Cardiac septum (tissue), 1 donor: ENCODE results near the gene MYORG. TPM values are rescaled to one million over a fixed set of nuclear protein-coding genes. Genes with fewer than 3 reads are reported as not detected.
"Not testable (repeated sequence)": the region's sequence is repeated elsewhere in the genome, so short reads cannot be mapped to it uniquely, and the experiment has no call there.

Source experiments
- DNase-seq: peaks from one replicate; pipeline ENCODE4 v3.0.0-alpha.2; 2020; ENCODE audit warnings: low spot score
- intact Hi-C: fragments of 100-400 bp; cut with DNase I; formaldehyde crosslinking; loops from one replicate; pipeline ENCODE4 v1.14.0; 2022
- total RNA-seq: library from RNA; stranded (reverse); fragmentation: NEBNext Ultra II Directional; extraction: Animal tissue kit (Norgen Biotek cat#: 25700); gene quantifications from one replicate; pipeline ENCODE4 v1.2.1, GENCODE V29; 2021
- donor health status: DM: no; HTN: no; CAD: no.

The MYORG gene
- total RNA-seq, 1 donor from 2014 or later: 9.7 TPM

DNA sequence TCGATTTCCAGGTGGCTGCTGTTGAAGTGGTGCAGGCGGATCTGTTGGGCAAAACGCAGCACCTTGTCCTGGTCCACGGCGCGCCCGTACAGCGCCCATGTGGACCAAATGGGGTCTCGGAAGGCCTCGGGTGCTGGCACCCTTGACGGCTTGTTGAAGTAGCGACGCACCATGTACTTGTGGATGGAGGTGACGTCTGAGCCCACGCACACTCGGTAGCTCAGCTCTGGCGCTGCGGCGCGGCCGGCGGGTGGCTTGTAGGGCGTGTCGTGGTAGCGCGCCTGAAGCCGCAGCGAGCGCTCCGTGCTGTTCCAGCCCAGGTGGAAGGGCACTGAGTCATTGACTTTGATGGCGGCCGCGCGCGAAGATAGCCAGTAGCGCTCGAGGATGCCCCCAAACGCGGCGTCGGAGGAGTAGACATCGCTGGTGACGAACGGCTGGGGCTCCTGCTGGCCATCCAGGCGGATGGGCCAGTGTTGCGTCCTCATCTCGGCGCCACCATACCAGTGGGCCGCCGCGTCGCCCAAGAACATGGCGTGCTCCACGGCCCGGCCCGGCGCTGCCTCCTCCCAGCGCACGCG, 4.7 kb downstream of the MYORG start:
- DNase-seq: no peak
- intact Hi-C loops: no loop called here

DNA sequence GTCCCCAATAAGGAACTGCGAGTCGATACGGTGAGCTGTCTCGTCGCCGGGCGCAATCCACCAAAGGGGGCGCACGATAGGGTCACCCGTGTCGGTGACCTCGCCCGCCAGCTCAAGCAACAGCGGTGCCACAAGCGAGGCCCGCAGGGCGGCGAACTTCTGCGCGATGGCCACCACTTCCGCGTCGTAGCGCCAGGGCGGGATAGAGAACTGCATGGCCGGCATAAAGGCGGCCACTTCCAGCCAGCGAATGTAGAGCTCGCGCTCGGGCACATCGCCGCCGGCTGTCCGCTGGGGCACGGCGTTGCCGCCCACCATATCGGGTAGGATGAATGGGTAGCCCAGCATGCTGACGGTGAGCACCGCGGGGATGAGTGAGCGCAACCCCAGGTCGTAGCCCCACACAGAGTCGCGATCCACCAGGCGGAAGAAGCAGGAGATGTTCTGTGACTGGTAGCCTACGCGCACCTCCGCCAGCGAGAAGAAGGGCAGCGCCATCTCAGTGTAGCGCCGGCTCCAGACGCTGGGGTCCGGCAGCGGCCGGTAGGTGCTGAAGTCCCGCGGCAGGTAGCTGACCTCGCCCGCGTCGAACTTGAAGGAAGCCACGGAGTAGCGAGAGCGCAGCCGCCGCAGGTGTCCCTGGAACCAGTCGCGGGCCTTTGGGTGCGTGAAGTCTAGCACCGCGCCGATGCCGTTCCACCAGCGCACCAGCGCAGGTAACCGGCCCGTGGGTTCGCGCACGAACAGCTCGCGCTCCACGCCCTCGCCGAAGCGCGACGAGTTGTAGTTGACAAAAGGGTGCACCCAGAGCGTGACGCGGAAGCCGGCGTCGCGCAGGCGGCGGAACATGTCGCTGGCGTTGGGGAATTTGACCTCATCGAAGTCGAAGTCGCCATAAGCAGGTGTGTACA, 5.5 kb downstream of the MYORG start:
- intact Hi-C loops: no loop called here
- no peak for DNase-seq

- intact Hi-C loops: no loop called here
Measured at GRCh38 chr9:34370335-34370969, 6.2 kb downstream of the MYORG start.

DNA sequence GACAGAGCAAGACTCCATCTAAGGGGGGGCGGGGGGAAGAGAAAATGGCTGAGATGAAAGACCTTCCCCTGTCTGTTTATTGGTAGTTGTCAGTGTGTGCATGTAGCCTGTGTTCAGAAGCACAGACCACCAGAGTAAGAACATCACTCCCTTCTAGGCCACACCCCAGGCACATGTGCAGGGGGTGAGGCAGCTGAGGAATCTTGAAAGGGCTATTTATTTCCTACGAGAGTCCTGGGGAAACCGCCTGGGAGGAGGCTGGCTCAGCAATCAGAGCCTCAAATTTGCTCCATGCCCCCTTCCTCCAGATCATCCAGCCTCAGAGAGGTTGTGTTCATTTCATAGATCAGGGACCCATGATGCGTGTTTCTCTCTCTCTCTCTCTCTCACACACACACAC, 7.1 kb downstream of the MYORG start:
- intact Hi-C loops: no loop called here
- DNase-seq: no peak

More at GRCh38 chr9:34370335-34370969, 6.2 kb downstream of the MYORG start:
- DNase-seq: no peak

- intact Hi-C loops, DNase-seq: not testable (repeated sequence)
Measured at GRCh38 chr9:34368796-34369195, 7.9 kb downstream of the MYORG start.

GRCh38 chr9:34367751-34368410, 8.8 kb downstream of the MYORG start:
- intact Hi-C loops, DNase-seq: not testable (repeated sequence)

DNA sequence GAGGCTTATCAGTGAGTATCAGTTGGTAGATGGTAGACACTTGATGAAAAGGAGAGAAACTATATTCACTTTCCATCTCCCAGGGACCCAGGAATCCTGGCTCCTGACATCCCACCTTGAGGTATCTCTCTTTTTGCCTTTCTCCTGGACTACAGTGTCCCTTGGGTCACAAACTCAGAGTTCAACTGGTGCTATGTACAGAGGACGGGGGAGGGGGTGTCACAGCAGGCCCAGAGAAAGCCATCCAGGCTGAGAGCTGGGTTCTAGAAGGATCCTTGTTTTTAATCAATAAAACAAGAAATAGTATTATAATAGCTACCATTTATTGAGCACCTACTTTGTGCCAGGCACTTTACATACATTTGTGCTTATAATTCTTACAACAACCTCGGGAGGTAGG, 10.3 kb downstream of the MYORG start:
- no peak for DNase-seq
- intact Hi-C loops: no loop called here

DNA sequence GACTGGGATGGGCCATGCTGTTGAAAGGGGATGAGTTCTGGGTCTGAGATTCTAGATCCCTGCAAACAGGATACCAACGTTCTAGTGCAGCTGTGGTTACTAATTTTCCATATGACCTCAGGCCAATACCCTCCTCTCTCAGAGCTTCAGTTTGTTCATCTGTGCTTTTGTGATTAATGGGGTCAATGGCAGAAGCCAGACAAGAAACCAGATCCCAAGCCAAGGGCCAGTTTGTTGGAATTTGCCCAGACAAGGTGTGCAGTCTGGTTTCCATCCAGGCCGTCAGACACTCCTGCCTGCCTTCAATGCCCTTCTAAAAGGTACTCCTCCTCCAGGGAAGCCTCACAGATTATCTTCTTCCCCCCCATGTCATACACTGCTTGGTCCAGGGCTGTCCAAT, 11.4 kb downstream of the MYORG start:
- intact Hi-C loops: no loop called here
- DNase-seq: no peak

GRCh38 chr9:34363619-34364351, 12.9 kb downstream of the MYORG start:
- intact Hi-C loops: no loop called here
- DNase-seq: no peak

- no peak for DNase-seq
- intact Hi-C loops: no loop called here
Measured at GRCh38 chr9:34362614-34363214, 14.0 kb downstream of the MYORG start.

DNA sequence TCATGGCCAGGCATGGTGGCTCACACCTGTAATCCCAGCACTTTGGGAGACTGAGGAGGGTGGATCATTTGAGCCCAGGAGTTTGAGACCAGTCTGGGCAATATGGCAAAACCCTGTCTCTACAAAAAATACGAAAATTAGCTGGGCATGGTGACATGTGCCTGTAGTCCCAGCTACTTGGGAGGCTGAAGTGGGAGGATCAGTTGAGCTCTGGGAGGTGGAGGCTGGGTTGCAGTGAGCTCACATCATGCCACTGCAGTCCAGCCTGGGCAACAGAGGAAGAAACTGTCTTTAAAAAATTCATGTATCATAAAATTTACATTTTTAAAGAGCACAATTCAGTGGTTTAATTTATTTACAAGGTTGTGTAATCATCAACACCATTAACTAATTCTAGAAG, 23.7 kb downstream of the MYORG start:
- DNase-seq, intact Hi-C loops: not testable (repeated sequence)

DNA sequence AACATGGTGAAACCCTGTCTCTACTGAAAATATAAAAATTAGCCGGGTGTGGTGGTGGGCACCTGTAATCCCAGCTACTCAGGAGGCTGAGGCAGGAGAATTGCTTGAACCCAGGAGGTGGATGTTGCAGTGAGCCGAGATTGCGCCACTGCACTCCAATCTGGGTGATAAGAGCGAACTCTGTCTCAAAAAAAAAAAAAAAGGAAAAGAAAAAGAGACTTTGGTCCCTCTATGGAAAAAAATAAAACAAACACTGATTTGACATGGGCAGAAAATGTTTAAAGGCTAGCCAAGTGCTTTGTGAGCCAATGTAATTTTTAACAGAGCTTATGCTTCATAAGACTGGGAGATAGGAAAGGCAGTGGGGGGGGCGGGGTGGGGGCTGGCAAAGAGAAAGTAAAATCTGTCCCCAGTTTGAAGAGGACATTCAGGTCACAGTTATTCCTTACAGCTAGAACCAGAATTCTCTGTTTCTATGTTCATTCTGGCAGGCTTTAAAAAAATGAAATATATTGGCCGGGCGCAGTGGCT, 24.5 kb downstream of the MYORG start:
- DNase-seq, intact Hi-C loops: not testable (repeated sequence)

DNA sequence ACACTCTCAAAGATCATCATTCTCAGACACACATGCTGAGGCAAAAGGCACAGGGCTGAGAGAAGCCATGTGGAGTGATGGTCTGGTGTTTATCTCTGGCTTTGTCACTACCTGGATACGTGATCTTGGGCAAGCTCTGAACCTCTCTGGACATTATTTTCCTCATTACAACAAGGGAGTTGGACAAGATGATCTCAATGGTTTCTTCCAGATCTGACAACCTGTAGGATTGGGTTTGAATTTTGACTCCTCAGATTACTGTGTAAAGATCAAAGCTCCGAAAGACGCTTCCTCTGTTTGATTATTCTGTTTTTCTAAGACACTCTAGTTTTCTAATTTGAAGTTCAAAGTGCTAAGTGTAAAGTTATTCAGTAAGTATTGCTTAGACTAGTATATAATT, 27.4 kb downstream of the MYORG start:
- intact Hi-C loops: no loop called here
- no peak for DNase-seq

DNA sequence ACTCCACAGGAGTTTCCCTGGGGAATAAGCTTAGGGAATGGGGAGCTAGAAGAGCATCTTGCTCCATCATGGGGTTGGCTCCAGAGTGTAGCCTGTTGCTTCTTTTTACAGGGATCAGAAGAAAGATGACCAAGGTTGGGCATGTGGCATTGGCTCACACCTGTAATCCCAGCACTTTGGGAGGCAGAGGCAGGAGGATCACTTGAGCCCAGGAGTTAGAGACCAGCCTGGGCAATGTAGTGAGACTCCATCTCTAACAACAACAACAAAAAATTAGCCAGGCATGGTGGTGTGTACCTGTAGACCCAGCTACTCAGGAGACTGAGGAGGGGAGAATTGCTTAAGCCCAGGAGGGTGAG, 28.9 kb downstream of the MYORG start:
- intact Hi-C loops: no loop called here
- DNase-seq: no peak

- intact Hi-C loops: no loop called here
Measured at GRCh38 chr9:34346873-34347799, 29.6 kb downstream of the MYORG start.

DNA sequence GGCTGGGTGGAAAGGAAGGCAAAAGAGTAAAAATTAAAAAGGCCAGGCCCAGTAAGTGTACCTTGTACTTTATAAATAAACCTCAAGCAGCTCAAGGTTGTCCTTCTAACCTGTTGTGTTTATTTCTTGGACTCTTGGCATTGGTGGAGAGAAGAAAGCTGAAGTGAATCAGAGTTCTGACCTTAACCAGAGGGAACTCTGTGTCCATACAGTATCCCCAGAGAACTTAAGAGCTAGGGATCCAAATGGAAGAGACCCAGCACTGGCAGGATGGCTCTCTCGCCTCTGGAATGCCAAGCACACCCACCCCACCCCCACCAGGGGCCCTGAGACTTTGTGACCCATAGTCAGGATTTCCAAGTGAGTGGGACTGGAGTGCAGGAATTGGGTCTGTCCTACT, 33.1 kb downstream of the MYORG start:
- intact Hi-C loops: no loop called here
- DNase-seq: no peak

More at GRCh38 chr9:34346873-34347799, 29.6 kb downstream of the MYORG start:
- DNase-seq: no peak

- intact Hi-C loops: no loop called here
- DNase-seq: no peak
Measured at GRCh38 chr9:34343090-34343489, 33.6 kb downstream of the MYORG start.
